ENCODE results near the gene CRHR1. TPM values are rescaled to one million over a fixed set of nuclear protein-coding genes. Genes with fewer than 3 reads are reported as not detected.

CRHR1 gene
- total RNA-seq, 1 experiment from 2014 or later, result 0.15 TPM

DNA sequence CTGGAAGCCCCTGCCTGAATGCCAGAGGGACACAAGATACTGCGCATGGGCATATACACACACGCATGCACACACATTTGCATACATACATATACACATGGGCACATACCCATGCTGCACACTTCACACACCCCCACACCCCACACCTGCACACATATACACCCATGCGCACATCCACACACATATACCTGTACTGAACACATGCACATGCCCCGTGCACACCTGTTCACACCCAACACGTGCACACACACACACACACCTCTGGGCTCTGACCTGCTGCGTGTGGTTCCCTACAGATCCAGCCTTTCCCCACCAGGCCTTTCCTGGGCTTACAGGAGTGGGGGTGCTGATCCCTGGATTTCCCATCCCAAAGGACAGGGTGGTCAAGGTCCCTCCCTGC is 66.9 kb downstream of the CRHR1 start:
- intact Hi-C loops (cut with micrococcal nuclease; ENCODE audit: unreplicated experiment) (no loop called here), in situ Hi-C loops (cut with HindIII; ENCODE audit: low pct_unique_long_range_greater_than_20kb, low sequenced_read_pairs) (no loop called here)
- CTCF ChIA-PET, result interaction anchor here (2.1 kb wide), 1 partner anchor 211 kb away, joined by 10 read pairs; no protein-coding TSS in a partner anchor
- Histone ChIP-seq H3K4me3 (ENCODE audit: low read depth in 2 of 2, low read length in 2 of 2) (no peak overlapping the region), H3K4me1 (ENCODE audit: control insufficient read depth, insufficient read depth, low read length) (no peaks in the 10 kb centered on the region), H3K27me3 (ENCODE audit: control insufficient read depth, insufficient read depth, low read length) (no peaks in the 10 kb centered on the region), H3K36me3 (ENCODE audit: control insufficient read depth, insufficient read depth, low read length) (no peaks in the 10 kb centered on the region), H3K27ac (ENCODE audit: low read length) (no peak overlapping the region), H3K9me3 (ENCODE audit: control insufficient read depth, insufficient read depth, low read depth, low read length) (no peaks in the 10 kb centered on the region)
- BruUV-seq (replicated peaks), result no TSS peak
- ATAC-seq, result no peak
- no peak for DNase-seq (ENCODE audit: low read depth, low spot score)
- POLR2A ChIA-PET, result no interaction called here
- TF ChIP-seq TCF7L2 (IDR thresholded peaks at IDR 0.05; ENCODE audit: low read depth, low read length), result no peak
- TF ChIP-seq SIN3A (IDR thresholded peaks at IDR 0.05; ENCODE audit: borderline replicate concordance, insufficient read depth, low read depth, low read length), result no peak
- TF ChIP-seq, protein P1, sequence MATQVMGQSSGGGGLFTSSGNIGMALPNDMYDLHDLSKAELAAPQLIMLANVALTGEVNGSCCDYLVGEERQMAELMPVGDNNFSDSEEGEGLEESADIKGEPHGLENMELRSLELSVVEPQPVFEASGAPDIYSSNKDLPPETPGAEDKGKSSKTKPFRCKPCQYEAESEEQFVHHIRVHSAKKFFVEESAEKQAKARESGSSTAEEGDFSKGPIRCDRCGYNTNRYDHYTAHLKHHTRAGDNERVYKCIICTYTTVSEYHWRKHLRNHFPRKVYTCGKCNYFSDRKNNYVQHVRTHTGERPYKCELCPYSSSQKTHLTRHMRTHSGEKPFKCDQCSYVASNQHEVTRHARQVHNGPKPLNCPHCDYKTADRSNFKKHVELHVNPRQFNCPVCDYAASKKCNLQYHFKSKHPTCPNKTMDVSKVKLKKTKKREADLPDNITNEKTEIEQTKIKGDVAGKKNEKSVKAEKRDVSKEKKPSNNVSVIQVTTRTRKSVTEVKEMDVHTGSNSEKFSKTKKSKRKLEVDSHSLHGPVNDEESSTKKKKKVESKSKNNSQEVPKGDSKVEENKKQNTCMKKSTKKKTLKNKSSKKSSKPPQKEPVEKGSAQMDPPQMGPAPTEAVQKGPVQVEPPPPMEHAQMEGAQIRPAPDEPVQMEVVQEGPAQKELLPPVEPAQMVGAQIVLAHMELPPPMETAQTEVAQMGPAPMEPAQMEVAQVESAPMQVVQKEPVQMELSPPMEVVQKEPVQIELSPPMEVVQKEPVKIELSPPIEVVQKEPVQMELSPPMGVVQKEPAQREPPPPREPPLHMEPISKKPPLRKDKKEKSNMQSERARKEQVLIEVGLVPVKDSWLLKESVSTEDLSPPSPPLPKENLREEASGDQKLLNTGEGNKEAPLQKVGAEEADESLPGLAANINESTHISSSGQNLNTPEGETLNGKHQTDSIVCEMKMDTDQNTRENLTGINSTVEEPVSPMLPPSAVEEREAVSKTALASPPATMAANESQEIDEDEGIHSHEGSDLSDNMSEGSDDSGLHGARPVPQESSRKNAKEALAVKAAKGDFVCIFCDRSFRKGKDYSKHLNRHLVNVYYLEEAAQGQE (IDR thresholded peaks at IDR 0.05; ENCODE audit: insufficient read depth in 1 of 2, low read depth in 2 of 2, low read length in 1 of 2), result no peak
- TF ChIP-seq, protein P2, sequence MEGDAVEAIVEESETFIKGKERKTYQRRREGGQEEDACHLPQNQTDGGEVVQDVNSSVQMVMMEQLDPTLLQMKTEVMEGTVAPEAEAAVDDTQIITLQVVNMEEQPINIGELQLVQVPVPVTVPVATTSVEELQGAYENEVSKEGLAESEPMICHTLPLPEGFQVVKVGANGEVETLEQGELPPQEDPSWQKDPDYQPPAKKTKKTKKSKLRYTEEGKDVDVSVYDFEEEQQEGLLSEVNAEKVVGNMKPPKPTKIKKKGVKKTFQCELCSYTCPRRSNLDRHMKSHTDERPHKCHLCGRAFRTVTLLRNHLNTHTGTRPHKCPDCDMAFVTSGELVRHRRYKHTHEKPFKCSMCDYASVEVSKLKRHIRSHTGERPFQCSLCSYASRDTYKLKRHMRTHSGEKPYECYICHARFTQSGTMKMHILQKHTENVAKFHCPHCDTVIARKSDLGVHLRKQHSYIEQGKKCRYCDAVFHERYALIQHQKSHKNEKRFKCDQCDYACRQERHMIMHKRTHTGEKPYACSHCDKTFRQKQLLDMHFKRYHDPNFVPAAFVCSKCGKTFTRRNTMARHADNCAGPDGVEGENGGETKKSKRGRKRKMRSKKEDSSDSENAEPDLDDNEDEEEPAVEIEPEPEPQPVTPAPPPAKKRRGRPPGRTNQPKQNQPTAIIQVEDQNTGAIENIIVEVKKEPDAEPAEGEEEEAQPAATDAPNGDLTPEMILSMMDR (IDR thresholded peaks at IDR 0.05), result no peak
- TF ChIP-seq POLR2AphosphoS5 (IDR thresholded peaks at IDR 0.05; ENCODE audit: low read depth, low read length), result no peak

DNA sequence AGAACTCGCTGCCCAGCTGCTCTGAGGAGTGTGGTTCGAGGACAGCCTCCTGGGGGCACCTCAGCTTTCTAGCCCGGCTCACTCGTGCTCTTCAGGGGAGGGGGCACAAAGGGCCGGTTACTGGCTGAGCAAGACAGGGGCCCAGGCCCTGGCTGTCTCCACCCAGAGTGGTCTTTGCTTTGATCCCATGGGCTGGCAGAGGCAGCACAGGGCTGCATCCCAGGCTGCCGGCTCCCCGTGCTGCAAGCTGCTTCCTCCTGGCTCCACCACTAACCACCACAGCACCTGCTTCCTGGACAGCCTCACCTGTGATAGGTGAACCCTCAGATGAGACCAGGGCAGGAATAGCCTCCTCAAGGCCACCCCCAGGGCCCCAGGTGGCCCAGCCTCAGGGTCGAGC is 67.3 kb downstream of the CRHR1 start:
- H3K4me1 ChIP-seq (ENCODE audit: control insufficient read depth, insufficient read depth, low read length), result no peaks in the 10 kb centered on the region
- ATAC-seq, result no peak
- no peak for DNase-seq (ENCODE audit: low read depth, low spot score)
- BruUV-seq (replicated peaks), result no TSS peak
- H3K9me3 ChIP-seq (ENCODE audit: control insufficient read depth, insufficient read depth, low read depth, low read length), result no peaks in the 10 kb centered on the region
- no peaks in the 10 kb centered on the region for H3K36me3 ChIP-seq (ENCODE audit: control insufficient read depth, insufficient read depth, low read length)
- ChIA-PET CTCF (interaction anchor here (2.1 kb wide), 1 partner anchor 211 kb away, joined by 10 read pairs; no protein-coding TSS in a partner anchor), POLR2A (no interaction called here)
- H3K4me3 ChIP-seq (ENCODE audit: low read depth in 2 of 2, low read length in 2 of 2), result no peak overlapping the region
- in situ Hi-C loops (cut with HindIII; ENCODE audit: low pct_unique_long_range_greater_than_20kb, low sequenced_read_pairs) (no loop called here), intact Hi-C loops (cut with micrococcal nuclease; ENCODE audit: unreplicated experiment) (no loop called here)
- TF ChIP-seq, protein P2 (IDR thresholded peaks at IDR 0.05), result no peak
- no peak for TF ChIP-seq TCF7L2 (IDR thresholded peaks at IDR 0.05; ENCODE audit: low read depth, low read length)
- no peaks in the 10 kb centered on the region for H3K27me3 ChIP-seq (ENCODE audit: control insufficient read depth, insufficient read depth, low read length)
- no peak overlapping the region for H3K27ac ChIP-seq (ENCODE audit: low read length)

All from Panc1 (cell line).